Effector memory CD4-positive, alpha-beta T cell (primary cell): ENCODE measurements around the gene SLC6A19.

ENCODE experiments used
- DNase-seq, 3 donors: peaks; one replicate each; pipeline ENCODE4 v3.0.0-alpha.2; 2020
- H3K27ac ChIP-seq: 2 replicates; pipeline ENCODE4 v1.7.0; 2013; ENCODE audit warnings: mild to moderate bottlenecking, low read length, moderate library complexity; ENCODE audit not compliant: insufficient read depth, poor library complexity, severe bottlenecking
- H3K27me3 ChIP-seq: replicated peaks from 2 replicates; pipeline ENCODE4 v1.7.0; 2013; ENCODE audit warnings: mild to moderate bottlenecking, low read length; ENCODE audit not compliant: insufficient read depth, control insufficient read depth, poor library complexity, severe bottlenecking
- H3K36me3 ChIP-seq: 2 replicates; pipeline ENCODE4 v1.7.0; 2013; ENCODE audit warnings: mild to moderate bottlenecking, low read length, moderate library complexity; ENCODE audit not compliant: control insufficient read depth, insufficient read depth
- H3K4me1 ChIP-seq: 2 replicates; pipeline ENCODE4 v1.7.0; 2013; ENCODE audit warnings: low read length, mild to moderate bottlenecking; ENCODE audit not compliant: control insufficient read depth, insufficient read depth, poor library complexity, severe bottlenecking
- H3K4me3 ChIP-seq: 2 replicates; pipeline ENCODE4 v1.7.0; 2013; ENCODE audit warnings: low read length, low read depth, mild to moderate bottlenecking; ENCODE audit not compliant: insufficient read depth, poor library complexity, severe bottlenecking
- H3K9me3 ChIP-seq: 2 replicates; pipeline ENCODE4 v1.7.0; 2013; ENCODE audit warnings: mild to moderate bottlenecking, low read length, moderate library complexity; ENCODE audit not compliant: control insufficient read depth

SLC6A19 gene

DNA sequence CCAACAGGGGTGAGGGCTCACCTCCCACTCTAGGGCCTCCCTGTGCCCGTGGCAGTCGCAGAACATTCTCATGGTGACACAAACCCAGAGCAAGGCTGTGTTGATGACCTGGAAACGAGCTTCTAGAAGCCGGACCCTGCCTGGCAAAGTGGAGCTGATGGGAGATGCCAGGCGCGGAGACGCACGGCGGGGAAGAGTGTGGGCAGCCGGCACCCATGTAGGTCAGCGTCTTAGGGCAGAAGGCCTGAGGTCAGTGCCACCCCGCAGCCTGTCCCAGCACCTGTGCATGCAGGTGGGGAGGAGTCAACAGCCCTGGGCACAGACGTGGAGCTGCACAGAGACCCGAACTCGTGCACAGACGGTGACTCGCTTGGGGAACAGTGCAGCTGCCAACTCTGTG is 29.2 kb downstream of the SLC6A19 start:
- no peaks in the 10 kb centered on the region for H3K4me1 ChIP-seq
- no peak for DNase-seq
- no peaks in the 10 kb centered on the region for H3K36me3 ChIP-seq
- H3K27me3 ChIP-seq = peaks cover 4% of the 10 kb centered on the region
- no peak overlapping the region for H3K27ac ChIP-seq
- H3K4me3 ChIP-seq = no peak overlapping the region
- H3K9me3 ChIP-seq = no peaks in the 10 kb centered on the region

DNA sequence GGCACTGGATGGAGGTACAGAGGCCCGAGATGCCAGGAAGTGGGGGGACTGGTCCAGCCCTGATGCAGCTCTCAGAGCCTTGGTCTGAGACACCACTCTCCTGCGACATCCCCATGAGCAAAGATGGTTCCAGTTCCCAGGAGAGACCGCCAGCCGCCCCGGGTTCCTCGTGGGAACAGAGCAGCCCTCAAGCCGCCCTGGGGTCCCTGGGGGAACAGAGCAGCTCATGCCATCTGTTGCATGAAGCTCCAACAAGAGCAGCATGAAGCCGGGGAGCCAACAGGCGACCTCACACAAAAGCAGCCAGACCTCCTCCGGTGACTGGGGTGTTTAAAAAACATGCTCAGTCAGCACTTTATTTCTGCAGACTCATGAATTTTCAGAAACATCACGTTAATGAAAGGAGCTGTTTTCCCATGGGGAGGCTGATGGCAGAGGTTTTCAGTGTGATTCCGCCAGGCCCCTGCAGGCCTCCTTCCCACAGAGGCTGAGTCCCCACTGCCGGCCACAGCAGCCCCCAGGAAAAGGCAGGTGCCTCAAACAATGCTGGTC is 30.0 kb downstream of the SLC6A19 start:
- no peaks in the 10 kb centered on the region for H3K36me3 ChIP-seq
- H3K4me1 ChIP-seq = no peaks in the 10 kb centered on the region
- no peak overlapping the region for H3K4me3 ChIP-seq
- no peak for DNase-seq
- H3K27me3 ChIP-seq = peaks cover 4% of the 10 kb centered on the region
- H3K27ac ChIP-seq = no peak overlapping the region
- H3K9me3 ChIP-seq = no peaks in the 10 kb centered on the region

DNA sequence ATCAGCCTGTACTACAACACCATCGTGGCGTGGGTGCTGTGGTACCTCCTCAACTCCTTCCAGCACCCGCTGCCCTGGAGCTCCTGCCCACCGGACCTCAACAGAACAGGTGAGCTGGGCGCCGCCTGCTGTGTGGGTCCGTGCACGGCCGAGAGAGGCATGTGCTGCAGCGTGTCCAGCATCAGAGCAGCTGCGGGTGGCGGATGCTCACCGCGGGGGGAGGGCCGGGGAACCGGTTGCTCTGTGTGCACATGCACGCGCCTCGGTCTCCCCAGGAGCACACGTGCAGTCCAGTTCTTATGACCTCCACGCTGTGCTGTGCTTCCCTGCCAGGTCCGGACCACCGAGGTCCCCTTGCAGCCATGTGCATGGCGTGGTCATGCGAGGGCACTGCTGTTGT is 31.4 kb downstream of the SLC6A19 start:
- Histone ChIP-seq H3K9me3 (no peaks in the 10 kb centered on the region), H3K4me1 (no peaks in the 10 kb centered on the region), H3K27ac (no peak overlapping the region), H3K4me3 (no peak overlapping the region), H3K27me3 (peaks cover 4% of the 10 kb centered on the region), H3K36me3 (no peaks in the 10 kb centered on the region)
- DNase-seq = no peak

DNA sequence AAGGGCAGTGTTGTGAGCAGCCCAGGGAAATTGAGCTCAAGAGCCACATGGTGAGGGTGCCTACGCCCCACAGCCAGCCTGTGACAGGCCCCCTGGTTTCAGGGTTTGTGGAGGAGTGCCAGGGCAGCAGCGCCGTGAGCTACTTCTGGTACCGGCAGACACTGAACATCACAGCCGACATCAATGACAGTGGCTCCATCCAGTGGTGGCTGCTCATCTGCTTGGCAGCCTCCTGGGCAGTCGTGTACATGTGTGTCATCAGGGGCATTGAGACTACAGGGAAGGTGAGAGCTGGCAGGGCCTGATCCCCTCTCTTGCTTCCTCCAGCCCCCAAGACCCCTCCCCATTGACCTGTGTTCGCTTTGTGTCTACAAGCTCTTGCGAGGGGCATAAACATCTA is 34.0 kb downstream of the SLC6A19 start:
- Histone ChIP-seq H3K4me1 (no peaks in the 10 kb centered on the region), H3K9me3 (no peaks in the 10 kb centered on the region), H3K27me3 (peaks cover 2% of the 10 kb centered on the region), H3K4me3 (no peak overlapping the region), H3K36me3 (no peaks in the 10 kb centered on the region), H3K27ac (no peak overlapping the region)
- no peak for DNase-seq

DNA sequence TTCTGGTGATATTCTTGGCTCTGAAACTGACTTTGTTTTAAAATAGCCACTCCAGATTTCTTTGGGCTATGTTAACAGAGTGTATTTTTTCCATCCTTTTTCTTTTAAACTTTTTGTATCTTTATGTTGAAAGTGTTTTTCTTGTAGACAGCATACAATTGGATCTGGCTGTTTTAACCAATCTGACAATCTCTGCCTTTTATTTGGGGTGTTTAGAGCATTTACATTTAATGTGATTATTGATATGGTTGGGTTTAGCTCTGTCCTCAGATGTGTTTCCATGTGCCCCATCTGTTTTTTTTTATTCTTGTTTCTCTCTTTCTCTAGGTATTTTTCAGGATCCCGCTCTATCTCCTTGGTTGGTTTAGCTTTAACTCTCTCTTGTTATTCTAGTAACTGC is 34.4 kb downstream of the SLC6A19 start:
- DNase-seq = no peak
- Histone ChIP-seq H3K4me3 (no peak overlapping the region), H3K27me3 (no peaks in the 10 kb centered on the region), H3K27ac (no peak overlapping the region), H3K9me3 (no peaks in the 10 kb centered on the region), H3K36me3 (no peaks in the 10 kb centered on the region), H3K4me1 (no peaks in the 10 kb centered on the region)

DNA sequence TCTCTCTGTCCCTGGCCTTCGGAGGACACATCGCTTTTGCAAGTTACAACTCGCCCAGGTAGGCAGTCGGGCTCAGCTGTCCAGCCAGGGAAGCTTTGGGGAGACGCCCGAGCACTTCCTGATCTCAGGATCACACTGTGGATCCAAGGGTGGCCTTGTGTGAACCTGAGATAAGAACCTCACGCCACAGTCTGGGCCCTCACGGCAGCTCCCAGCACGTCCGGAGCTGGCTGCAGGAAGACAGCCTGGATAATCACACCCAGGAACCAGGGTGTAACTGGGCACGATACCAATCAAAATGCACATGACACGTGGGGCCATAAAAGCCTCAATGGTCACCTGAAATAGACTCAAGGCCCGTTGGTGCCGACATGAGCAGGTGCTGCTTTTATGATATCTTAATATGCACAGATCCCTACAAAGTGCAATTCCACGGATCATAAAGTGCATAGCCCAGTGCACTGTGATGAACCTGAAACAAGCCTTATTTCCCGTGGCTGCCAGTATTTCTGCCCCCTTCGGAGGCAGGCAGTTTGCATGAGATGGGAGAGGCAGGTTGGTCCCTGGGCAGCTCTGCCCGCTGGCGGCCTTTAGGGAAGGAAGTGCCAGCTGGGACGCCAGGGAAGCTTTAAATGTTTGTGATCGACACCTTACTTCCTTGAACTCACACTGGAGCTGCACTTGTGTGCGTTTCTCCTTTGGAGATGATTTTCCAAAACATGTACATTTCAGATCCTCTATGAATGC is 38.3 kb downstream of the SLC6A19 start:
- H3K9me3 ChIP-seq = no peaks in the 10 kb centered on the region
- no peaks in the 10 kb centered on the region for H3K27me3 ChIP-seq
- no peak overlapping the region for H3K27ac ChIP-seq
- H3K36me3 ChIP-seq = no peaks in the 10 kb centered on the region
- no peak for DNase-seq
- no peak overlapping the region for H3K4me3 ChIP-seq
- H3K4me1 ChIP-seq = no peaks in the 10 kb centered on the region

DNA sequence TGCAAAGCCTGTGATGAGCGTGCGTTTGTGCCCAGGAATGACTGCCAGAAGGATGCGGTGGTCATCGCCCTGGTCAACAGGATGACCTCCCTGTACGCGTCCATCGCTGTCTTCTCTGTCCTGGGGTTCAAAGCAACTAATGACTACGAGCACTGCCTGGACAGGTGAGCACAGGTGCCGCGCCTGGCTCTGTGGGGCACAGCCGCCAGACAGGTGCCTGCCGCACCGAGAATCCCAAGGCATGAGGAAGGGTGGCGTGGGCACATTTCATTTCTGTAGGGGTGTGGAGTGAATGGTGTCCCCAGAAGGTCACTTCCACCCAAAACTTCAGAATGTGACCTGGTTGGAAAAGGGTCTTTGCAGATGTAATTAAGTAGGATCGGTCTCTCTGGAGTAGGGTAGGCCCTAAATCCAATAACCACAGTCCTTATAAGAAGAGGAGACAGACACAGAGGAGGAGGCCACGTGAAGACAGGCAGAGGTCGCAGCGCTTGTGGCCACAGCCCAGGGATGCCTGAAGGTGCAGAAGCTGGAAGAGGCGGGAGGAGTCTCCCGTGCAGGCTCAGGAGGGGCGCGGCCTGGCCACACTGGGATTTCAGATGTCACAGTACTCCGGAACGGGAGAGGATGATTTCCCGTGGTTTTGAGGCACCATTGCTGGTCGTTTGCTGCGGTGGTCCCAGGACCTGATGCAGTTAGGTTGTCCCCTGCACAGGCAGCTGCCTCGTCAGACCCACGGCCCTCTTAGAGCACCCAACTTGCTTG is 39.3 kb downstream of the SLC6A19 start:
- peaks cover 5% of the 10 kb centered on the region for H3K27me3 ChIP-seq

DNA sequence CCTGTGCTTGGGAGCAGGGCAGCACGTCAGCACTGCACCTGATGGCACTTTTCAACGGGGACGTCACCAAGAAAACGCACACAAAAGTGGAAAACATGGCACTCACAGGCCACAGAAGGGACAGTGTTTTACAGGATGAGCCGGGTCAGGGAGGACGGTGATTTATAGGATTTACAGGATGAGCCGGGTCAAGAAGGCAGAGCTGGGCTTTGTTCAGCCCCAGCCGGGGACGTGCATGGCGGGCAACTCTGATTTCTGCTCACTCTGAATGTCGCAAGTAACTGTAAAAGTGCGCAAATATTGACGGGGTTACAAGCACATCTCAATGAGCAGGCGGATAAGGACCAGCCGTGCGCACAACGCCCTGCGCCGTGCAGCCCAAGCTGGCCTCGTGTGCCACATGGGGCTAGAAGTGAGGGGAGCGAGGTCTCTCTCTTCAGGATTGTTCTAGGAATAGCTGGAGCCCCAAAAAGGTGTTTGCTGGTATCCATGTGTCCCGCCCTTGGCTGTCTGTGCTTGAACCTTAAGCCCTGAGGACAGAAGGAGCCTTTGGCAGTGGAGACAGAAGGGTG is 40.2 kb downstream of the SLC6A19 start:
- Histone ChIP-seq H3K4me3 (no peak overlapping the region), H3K36me3 (no peaks in the 10 kb centered on the region), H3K27ac (no peak overlapping the region), H3K9me3 (no peaks in the 10 kb centered on the region), H3K27me3 (peaks cover 6% of the 10 kb centered on the region), H3K4me1 (no peaks in the 10 kb centered on the region)
- DNase-seq = no peak

More for the DNA sequence above, 39.3 kb downstream of the SLC6A19 start:
- no peak overlapping the region for H3K4me3 ChIP-seq
- no peaks in the 10 kb centered on the region for H3K4me1 ChIP-seq
- H3K9me3 ChIP-seq = no peaks in the 10 kb centered on the region
- no peak overlapping the region for H3K27ac ChIP-seq
- no peaks in the 10 kb centered on the region for H3K36me3 ChIP-seq
- no peak for DNase-seq

DNA sequence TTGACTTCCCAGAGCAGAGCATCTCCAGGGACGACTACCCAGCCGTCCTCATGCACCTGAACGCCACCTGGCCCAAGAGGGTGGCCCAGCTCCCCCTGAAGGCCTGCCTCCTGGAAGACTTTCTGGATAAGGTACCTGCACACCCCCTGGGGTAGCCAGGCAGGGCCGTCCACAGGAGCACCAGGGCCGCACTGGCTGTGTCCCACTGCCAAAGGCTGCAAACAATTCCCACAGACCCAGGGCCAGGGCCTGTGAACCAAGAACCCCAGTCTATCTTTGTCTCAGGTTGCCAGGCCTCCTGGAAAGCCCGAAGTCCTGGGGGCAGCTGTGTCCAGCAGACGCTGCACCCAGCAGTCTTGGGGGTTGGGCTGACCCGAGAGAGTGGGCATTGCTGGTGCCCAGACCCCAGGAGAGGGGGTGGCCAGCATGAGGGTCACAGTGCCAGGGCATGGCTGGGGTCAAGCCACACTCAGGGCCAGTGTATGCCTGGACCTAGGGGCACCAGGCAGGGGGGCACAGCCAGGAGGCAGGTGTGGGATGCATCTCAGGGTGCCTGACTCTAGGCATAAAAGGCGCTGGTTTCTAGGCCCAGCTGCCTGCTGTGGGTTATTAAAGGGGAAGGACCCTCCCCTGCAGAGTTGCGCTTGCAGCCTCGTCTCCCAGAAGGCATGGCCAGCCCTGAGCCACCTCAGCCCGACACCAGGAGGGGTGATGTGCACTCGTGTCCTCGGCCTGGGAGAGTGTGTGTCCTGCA is 41.5 kb downstream of the SLC6A19 start:
- no peaks in the 10 kb centered on the region for H3K4me1 ChIP-seq
- peaks cover 6% of the 10 kb centered on the region for H3K27me3 ChIP-seq
- no peak for DNase-seq
- H3K9me3 ChIP-seq = no peaks in the 10 kb centered on the region
- H3K36me3 ChIP-seq = no peaks in the 10 kb centered on the region
- no peak overlapping the region for H3K27ac ChIP-seq
- H3K4me3 ChIP-seq = no peak overlapping the region
